Endothelial cell of umbilical vein (primary cell): ENCODE results near the gene AMIGO1. TPM values are rescaled to one million over a fixed set of nuclear protein-coding genes. Genes with fewer than 3 reads are reported as not detected.

Experiments
- BruUV-seq: library from RNA; stranded (reverse); fragments of 400-500 nt; replicated peaks from 2 replicates; lab custom pipeline; 2021; lab: Mats Ljungman, UMichigan
- CTCF ChIA-PET: fragments of 300-600, 350-600 bp; sonication (Branson Sonifier 250); formaldehyde crosslinking; loops from one replicate; lab custom pipeline; 2021; ENCODE audit warnings: antibody characterized with exemption, inconsistent platforms; lab: Charles Lee
- POLR2A ChIA-PET: fragments of 300-600, 350-600 bp; sonication (Branson Sonifier 250); formaldehyde crosslinking; loops from one replicate; lab custom pipeline; 2021; ENCODE audit warnings: antibody characterized with exemption, inconsistent platforms; lab: Charles Lee
- DNase-seq: peaks from one replicate; pipeline ENCODE4 v3.0.0-alpha.2; 2011; ENCODE audit warnings: low read depth, low spot score
- FAIRE-seq: peaks from 2 replicates; lab custom pipeline; 2011; peaks lifted over from hg19 to GRCh38; lab: Jason Lieb, UNC
- H2AFZ ChIP-seq: 2 replicates; pipeline ENCODE4 v1.6.0; 2012; ENCODE audit warnings: low read depth, low read length, control low read depth, inconsistent platforms
- H3K27ac ChIP-seq: 2 replicates; pipeline ENCODE4 v1.5.1; 2011; ENCODE audit warnings: low read depth, mild to moderate bottlenecking, control low read depth, low read length, moderate library complexity; ENCODE audit not compliant: insufficient read depth
- H3K27me3 ChIP-seq, 2 experiments: 2 replicates each; pipeline versions ENCODE4 v1.6.0 to v1.6.1; 2011; ENCODE audit warnings: low read length in 2 of 2, mixed read lengths in 1 of 2; ENCODE audit not compliant: control insufficient read depth in 2 of 2, insufficient read depth in 2 of 2
- H3K36me3 ChIP-seq, 2 experiments: 2 replicates in 1 of 2; 3 replicates in 1 of 2; pipeline ENCODE4 v1.5.1; 2011; ENCODE audit warnings: low read length in 2 of 2, mild to moderate bottlenecking in 1 of 2, moderate library complexity in 1 of 2; ENCODE audit not compliant: control insufficient read depth in 2 of 2, insufficient read depth in 2 of 2; ENCODE audit errors: extremely low read depth in 1 of 2
- H3K4me1 ChIP-seq: 3 replicates; pipeline ENCODE4 v1.5.1; 2011; ENCODE audit warnings: mild to moderate bottlenecking, low read length; ENCODE audit not compliant: control insufficient read depth, insufficient read depth; ENCODE audit errors: extremely low read depth
- H3K4me2 ChIP-seq: 2 replicates; pipeline ENCODE4 v1.6.1; 2011; ENCODE audit warnings: low read length, control low read depth, mixed read lengths; ENCODE audit not compliant: insufficient read depth
- H3K4me3 ChIP-seq, 3 experiments: fragments of 200-600 bp in 1 of 3; sonication (generic), shearing (Covaris generic) in 1 of 3; replicated peaks in 1 of 3; 2 replicates each; pipeline ENCODE4 v1.5.1; 2011 to 2016; ENCODE audit warnings: control low read depth in 3 of 3, low read length in 3 of 3, mild to moderate bottlenecking in 2 of 3, inconsistent platforms in 1 of 3, low read depth in 1 of 3, moderate library complexity in 1 of 3; ENCODE audit not compliant: insufficient read depth in 1 of 3
- H3K79me2 ChIP-seq: 2 replicates; pipeline ENCODE4 v1.6.0; 2012; ENCODE audit warnings: low read length, inconsistent platforms; ENCODE audit not compliant: control insufficient read depth, insufficient read depth
- H3K9ac ChIP-seq: replicated peaks from 2 replicates; pipeline ENCODE3; 2011; ENCODE audit warnings: low read length, control low read depth; ENCODE audit not compliant: insufficient read depth; ENCODE audit errors: extremely low read depth
- H3K9me1 ChIP-seq: replicated peaks from 3 replicates; pipeline ENCODE4 v1.6.0; 2011; ENCODE audit warnings: mild to moderate bottlenecking, low read length; ENCODE audit not compliant: control insufficient read depth, insufficient read depth; ENCODE audit errors: extremely low read depth
- H3K9me3 ChIP-seq: replicated peaks from 2 replicates; pipeline ENCODE4 v1.5.1; 2012; ENCODE audit warnings: low read length, inconsistent platforms; ENCODE audit not compliant: control insufficient read depth, insufficient read depth
- H4K20me1 ChIP-seq: replicated peaks from 2 replicates; pipeline ENCODE3; 2011; ENCODE audit warnings: mild to moderate bottlenecking, low read length; ENCODE audit not compliant: control insufficient read depth, insufficient read depth; ENCODE audit errors: extremely low read depth
- EZH2 ChIP-seq: IDR thresholded peaks from 2 replicates; pipeline ENCODE4 v1.6.1; 2012; ENCODE audit warnings: borderline replicate concordance, low read depth, mild to moderate bottlenecking, moderate library complexity, low read length, inconsistent platforms; ENCODE audit not compliant: severe bottlenecking
- FOS ChIP-seq: IDR thresholded peaks from 2 replicates; pipeline ENCODE4 v1.6.1; 2011; ENCODE audit warnings: mild to moderate bottlenecking, low read length, moderate library complexity, borderline replicate concordance; ENCODE audit not compliant: insufficient read depth
- GATA2 ChIP-seq: IDR thresholded peaks from 2 replicates; pipeline ENCODE4 v1.7.0; 2011; ENCODE audit warnings: low read depth, mild to moderate bottlenecking, moderate library complexity, mixed read lengths, low read length; ENCODE audit not compliant: insufficient read length, insufficient read depth
- JUN ChIP-seq: IDR thresholded peaks from 2 replicates; pipeline ENCODE4 v1.6.1; 2011; ENCODE audit warnings: borderline replicate concordance, low read depth; ENCODE audit not compliant: insufficient read length, insufficient read depth
- MYC ChIP-seq: IDR thresholded peaks from one replicate; pipeline ENCODE4 v1.6.1; 2011; ENCODE audit warnings: mild to moderate bottlenecking, low read depth, low read length
- POLR2A ChIP-seq: IDR thresholded peaks from 2 replicates; pipeline ENCODE4 v1.6.1; 2012; ENCODE audit warnings: low read depth, mild to moderate bottlenecking, control low read depth, low read length
- POLR2AphosphoS5 ChIP-seq: IDR thresholded peaks from 2 replicates; pipeline ENCODE4 v1.6.1; 2012; ENCODE audit warnings: low read depth, mild to moderate bottlenecking, control low read depth, low read length, moderate library complexity; ENCODE audit not compliant: insufficient read depth
- dilution Hi-C: fragments of 300-500 bp; cut with MboI; formaldehyde crosslinking; loops from one replicate; pipeline ENCODE4 v1.15.0; 2019; ENCODE audit warnings: low sequenced_read_pairs; ENCODE audit not compliant: extremely low pct_ligation_motif_present
- intact Hi-C: fragments of 100-400 bp; cut with micrococcal nuclease; formaldehyde crosslinking; loops from one replicate; pipeline ENCODE4 v1.10.0; 2022
- polyA plus RNA-seq, 4 experiments: library from polyadenylated mRNA; depleted of rRNA in 3 of 4; stranded (reverse) in 3 of 4; unstranded in 1 of 4; fragments of >200 nt; gene quantifications; 2 replicates each; pipeline versions ENCODE4 v1.2.1 to v1.2.3, GENCODE V29; 2011 to 2012; ENCODE audit warnings: missing spikeins in 1 of 4
- total RNA-seq: library from RNA; stranded (reverse); gene quantifications from 2 replicates; pipeline ENCODE4 v1.2.3, GENCODE V29; 2021
- TF ChIP-seq, protein P1 (sequence below): IDR thresholded peaks from 2 replicates; pipeline ENCODE4 v1.6.1; 2011; ENCODE audit not compliant: insufficient read depth, insufficient read length
- TF ChIP-seq, protein P2 (sequence below), 2 donors: IDR thresholded peaks; 1 replicate in 1 of 2; 2 replicates in 1 of 2; pipeline ENCODE4 v1.5.1; 2011; ENCODE audit warnings: low read length in 2 of 2, mild to moderate bottlenecking in 2 of 2, moderate library complexity in 2 of 2, control low read depth in 1 of 2, inconsistent platforms in 1 of 2, low read depth in 1 of 2; ENCODE audit not compliant: insufficient read depth in 1 of 2; ENCODE audit errors: extremely low read depth in 1 of 2

Gene AMIGO1
- total and polyA plus RNA-seq, 2 donors (not counting 3 experiments of a cell fraction or from before 2014, with no cell fraction given): 0.80 to 0.88 TPM

DNA sequence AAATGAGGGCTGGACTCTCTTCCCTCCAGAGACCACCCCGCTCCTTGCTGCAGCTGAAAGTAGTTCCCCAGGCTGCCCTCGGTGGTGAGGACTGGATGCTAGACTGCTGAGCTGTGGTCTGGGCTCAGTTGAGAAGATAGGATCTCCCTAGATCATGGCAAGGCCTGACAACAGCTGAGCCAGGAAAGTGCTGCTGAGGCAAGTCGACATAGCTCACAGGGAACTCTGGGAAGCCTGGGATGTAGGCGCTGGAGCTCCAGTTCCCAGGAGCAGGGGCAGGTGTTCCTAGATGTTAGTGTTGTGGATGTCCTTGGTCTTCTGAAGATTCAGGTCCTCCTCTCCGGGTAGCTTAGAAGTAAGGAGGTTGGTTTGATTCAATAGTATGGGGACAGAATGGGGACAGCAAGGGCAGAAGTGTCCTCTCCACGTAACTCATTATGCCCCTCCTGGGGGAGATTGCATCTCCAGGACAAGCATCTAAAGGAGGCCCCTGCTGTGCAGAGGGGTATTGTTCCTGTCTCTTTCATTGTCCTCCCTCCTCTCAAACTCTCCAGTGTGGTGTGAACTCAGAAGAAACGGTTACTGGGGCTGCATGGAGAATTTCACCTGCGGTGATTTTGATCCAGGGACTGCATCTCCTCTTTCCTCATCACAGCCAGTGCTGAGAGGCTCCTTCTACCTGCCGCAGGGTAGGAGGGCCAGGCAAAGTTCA is 11.9 kb downstream of the AMIGO1 start:
- H3K9me3 ChIP-seq: no peaks in the 10 kb centered on the region
- H3K4me1 ChIP-seq: peaks cover 19% of the 10 kb centered on the region
- H3K36me3 ChIP-seq: peaks cover 2 to 7% of the 10 kb centered on the region in 2 experiments
- TF ChIP-seq GATA2: no peak
- no peak for TF ChIP-seq EZH2
- TF ChIP-seq, protein P1, sequence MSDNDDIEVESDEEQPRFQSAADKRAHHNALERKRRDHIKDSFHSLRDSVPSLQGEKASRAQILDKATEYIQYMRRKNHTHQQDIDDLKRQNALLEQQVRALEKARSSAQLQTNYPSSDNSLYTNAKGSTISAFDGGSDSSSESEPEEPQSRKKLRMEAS: no peak
- no peak for TF ChIP-seq POLR2AphosphoS5
- TF ChIP-seq, protein P2, sequence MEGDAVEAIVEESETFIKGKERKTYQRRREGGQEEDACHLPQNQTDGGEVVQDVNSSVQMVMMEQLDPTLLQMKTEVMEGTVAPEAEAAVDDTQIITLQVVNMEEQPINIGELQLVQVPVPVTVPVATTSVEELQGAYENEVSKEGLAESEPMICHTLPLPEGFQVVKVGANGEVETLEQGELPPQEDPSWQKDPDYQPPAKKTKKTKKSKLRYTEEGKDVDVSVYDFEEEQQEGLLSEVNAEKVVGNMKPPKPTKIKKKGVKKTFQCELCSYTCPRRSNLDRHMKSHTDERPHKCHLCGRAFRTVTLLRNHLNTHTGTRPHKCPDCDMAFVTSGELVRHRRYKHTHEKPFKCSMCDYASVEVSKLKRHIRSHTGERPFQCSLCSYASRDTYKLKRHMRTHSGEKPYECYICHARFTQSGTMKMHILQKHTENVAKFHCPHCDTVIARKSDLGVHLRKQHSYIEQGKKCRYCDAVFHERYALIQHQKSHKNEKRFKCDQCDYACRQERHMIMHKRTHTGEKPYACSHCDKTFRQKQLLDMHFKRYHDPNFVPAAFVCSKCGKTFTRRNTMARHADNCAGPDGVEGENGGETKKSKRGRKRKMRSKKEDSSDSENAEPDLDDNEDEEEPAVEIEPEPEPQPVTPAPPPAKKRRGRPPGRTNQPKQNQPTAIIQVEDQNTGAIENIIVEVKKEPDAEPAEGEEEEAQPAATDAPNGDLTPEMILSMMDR (IDR thresholded peaks at IDR 0.05; ENCODE audit: extremely low read depth in 1 of 2, insufficient read depth in 1 of 2, low read depth in 1 of 2, low read length in 2 of 2): no peak
- TF ChIP-seq POLR2A: no peak
- no peak for TF ChIP-seq MYC
- TF ChIP-seq FOS: no peak
- no peak for TF ChIP-seq JUN
- H3K27ac ChIP-seq: no peak overlapping the region
- dilution Hi-C loops (no loop called here), intact Hi-C loops (loop anchor here (1.0 to 5.0 kb wide), 3 partner anchors 35 to 245 kb away; partner anchors contain the start of gene GSTM3)
- CTCF ChIA-PET: interaction anchor here (0.5 to 23.0 kb wide), 10 partner anchors 9 to 487 kb away, joined by 3 to 955 read pairs (median 4); partner anchors contain the start of genes AHCYL1, AMIGO1 and GPR61
- BruUV-seq: no TSS peak
- H4K20me1 ChIP-seq: no peaks in the 10 kb centered on the region
- H3K9ac ChIP-seq: no peak overlapping the region
- no peak overlapping the region for H2AFZ ChIP-seq
- FAIRE-seq: no peak
- H3K79me2 ChIP-seq: peaks cover 2% of the 10 kb centered on the region
- H3K4me3 ChIP-seq: no peak overlapping the region
- H3K27me3 ChIP-seq: no peaks in the 10 kb centered on the region
- H3K4me2 ChIP-seq: no peak overlapping the region
- no peaks in the 10 kb centered on the region for H3K9me1 ChIP-seq
- no peak for DNase-seq
- POLR2A ChIA-PET: no interaction called here
